C4-2B (cell line): ENCODE data around the gene DNAH17.

Experiments used
- CTCF ChIP-seq: fragments of 450-650 bp; conservative IDR thresholded peaks from 2 replicates; pipeline ENCODE4 v1.5.1; 2017; ENCODE audit warnings: mild to moderate bottlenecking
- ZFX ChIP-seq: fragments of 450-650 bp; IDR thresholded peaks from 2 replicates; pipeline ENCODE4 v1.6.1; 2017

- TF ChIP-seq CTCF (peak; percentile 98), ZFX (no peak)
Measured at GRCh38 chr17:78421534-78422266, 155.5 kb downstream of the DNAH17 start.
